IMR-90 (cell line): ENCODE data around the gene PTGES2.

Experiments used
- MAFK ChIP-seq: IDR thresholded peaks from 2 replicates; pipeline ENCODE4 v1.6.1; 2012; ENCODE audit warnings: low read depth, low read length, improper control_type of control experiment
- MXI1 ChIP-seq: IDR thresholded peaks from 2 replicates; pipeline ENCODE4 v1.6.1; 2012; ENCODE audit warnings: low read depth, mild to moderate bottlenecking, low read length, moderate library complexity, borderline replicate concordance
- POLR2A ChIP-seq: IDR thresholded peaks from 2 replicates; pipeline ENCODE4 v1.6.1; 2012; ENCODE audit warnings: mild to moderate bottlenecking, low read depth, low read length
- SMC3 ChIP-seq: fragments of 150-350 bp; IDR thresholded peaks from 2 replicates; pipeline ENCODE4 v1.6.1; 2016; ENCODE audit warnings: low read depth, mild to moderate bottlenecking, antibody characterized with exemption, low read length, moderate library complexity
- TF ChIP-seq, protein P1 (sequence below): fragments of 150-350 bp; IDR thresholded peaks from 2 replicates; pipeline ENCODE4 v1.6.1; 2016; ENCODE audit warnings: low read depth, mild to moderate bottlenecking, low read length, moderate library complexity, borderline replicate concordance
- TF ChIP-seq, protein P2 (sequence below): conservative IDR thresholded peaks from 2 replicates; pipeline ENCODE4 v1.5.1; 2012; ENCODE audit warnings: mild to moderate bottlenecking, low read depth, low read length, improper control_type of control experiment
- TF ChIP-seq, protein P3 (sequence below): fragments of 150-350 bp; IDR thresholded peaks from 2 replicates; pipeline ENCODE4 v1.6.1; 2017; ENCODE audit warnings: mild to moderate bottlenecking, antibody characterized with exemption, low read length, low read depth

DNA sequence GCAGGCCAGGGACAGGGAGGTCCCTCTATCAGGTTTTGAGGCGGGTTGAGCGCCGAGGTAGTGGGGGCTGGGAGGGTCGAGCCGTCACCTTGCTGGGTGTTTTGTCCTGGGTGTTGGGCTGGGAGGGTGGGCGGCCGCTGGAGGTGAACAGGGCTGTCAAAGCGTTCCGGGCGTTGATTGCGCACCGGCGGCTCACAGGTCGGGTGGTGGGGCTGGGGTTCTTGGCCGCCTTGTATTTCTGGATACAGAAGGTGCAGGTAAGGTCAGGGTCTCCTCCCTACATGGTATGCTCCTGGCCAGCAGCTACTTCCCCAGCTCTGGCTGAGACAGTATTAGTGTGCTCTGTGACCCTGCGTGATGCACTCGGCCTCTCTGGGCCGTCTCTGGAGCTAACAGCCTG lies 38.6 kb upstream of the PTGES2 start:
- TF ChIP-seq POLR2A = no peak
- TF ChIP-seq, protein P1, sequence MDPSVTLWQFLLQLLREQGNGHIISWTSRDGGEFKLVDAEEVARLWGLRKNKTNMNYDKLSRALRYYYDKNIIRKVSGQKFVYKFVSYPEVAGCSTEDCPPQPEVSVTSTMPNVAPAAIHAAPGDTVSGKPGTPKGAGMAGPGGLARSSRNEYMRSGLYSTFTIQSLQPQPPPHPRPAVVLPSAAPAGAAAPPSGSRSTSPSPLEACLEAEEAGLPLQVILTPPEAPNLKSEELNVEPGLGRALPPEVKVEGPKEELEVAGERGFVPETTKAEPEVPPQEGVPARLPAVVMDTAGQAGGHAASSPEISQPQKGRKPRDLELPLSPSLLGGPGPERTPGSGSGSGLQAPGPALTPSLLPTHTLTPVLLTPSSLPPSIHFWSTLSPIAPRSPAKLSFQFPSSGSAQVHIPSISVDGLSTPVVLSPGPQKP = no peak
- no peak for TF ChIP-seq MXI1
- TF ChIP-seq, protein P2, sequence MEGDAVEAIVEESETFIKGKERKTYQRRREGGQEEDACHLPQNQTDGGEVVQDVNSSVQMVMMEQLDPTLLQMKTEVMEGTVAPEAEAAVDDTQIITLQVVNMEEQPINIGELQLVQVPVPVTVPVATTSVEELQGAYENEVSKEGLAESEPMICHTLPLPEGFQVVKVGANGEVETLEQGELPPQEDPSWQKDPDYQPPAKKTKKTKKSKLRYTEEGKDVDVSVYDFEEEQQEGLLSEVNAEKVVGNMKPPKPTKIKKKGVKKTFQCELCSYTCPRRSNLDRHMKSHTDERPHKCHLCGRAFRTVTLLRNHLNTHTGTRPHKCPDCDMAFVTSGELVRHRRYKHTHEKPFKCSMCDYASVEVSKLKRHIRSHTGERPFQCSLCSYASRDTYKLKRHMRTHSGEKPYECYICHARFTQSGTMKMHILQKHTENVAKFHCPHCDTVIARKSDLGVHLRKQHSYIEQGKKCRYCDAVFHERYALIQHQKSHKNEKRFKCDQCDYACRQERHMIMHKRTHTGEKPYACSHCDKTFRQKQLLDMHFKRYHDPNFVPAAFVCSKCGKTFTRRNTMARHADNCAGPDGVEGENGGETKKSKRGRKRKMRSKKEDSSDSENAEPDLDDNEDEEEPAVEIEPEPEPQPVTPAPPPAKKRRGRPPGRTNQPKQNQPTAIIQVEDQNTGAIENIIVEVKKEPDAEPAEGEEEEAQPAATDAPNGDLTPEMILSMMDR = no peak
- TF ChIP-seq MAFK = no peak
- no peak for TF ChIP-seq SMC3
- TF ChIP-seq, protein P3, sequence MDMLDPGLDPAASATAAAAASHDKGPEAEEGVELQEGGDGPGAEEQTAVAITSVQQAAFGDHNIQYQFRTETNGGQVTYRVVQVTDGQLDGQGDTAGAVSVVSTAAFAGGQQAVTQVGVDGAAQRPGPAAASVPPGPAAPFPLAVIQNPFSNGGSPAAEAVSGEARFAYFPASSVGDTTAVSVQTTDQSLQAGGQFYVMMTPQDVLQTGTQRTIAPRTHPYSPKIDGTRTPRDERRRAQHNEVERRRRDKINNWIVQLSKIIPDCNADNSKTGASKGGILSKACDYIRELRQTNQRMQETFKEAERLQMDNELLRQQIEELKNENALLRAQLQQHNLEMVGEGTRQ = no peak
